ENCODE results near the gene KDM3B.

The KDM3B gene

DNA sequence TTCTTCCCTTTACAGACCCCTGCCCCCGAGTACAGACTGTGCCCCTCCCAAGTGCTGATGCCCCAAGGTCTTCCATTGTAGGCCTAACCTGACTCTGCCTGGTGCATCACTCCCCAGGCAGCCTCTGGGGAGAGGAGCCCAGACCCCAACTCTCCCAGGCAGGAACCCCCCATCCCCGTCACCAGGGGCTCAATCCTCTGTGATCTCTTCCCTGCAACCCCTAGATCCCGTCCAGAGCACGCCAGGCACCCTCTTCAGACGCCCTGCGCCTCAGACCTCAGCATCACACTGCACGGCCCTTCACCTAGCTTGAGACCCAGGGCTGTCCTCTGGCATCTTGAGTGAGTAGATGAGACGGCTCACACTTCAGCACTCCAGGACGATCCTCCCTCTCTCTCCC, 106.4 kb downstream of the KDM3B start:
- no peaks in the 10 kb centered on the region; the same call in 1 of the 2 replicates for H3K27me3 ChIP-seq (ENCODE audit: insufficient read depth, low read depth)
- H3K27ac ChIP-seq, result no peak overlapping the region
- H3K4me2 ChIP-seq, result no peak overlapping the region
- H3K4me1 ChIP-seq (ENCODE audit: low read depth, poor library complexity, severe bottlenecking), result peaks cover 6% of the 10 kb centered on the region
- TF ChIP-seq CTCF (conservative IDR thresholded peaks at IDR 0.05; ENCODE audit: low read depth, low read length), result no peak
- H3K36me3 ChIP-seq (ENCODE audit: insufficient read depth), result no peaks in the 10 kb centered on the region
- no peak overlapping the region for H3K9ac ChIP-seq
- H3K4me3 ChIP-seq (IDR thresholded peaks at IDR 0.05; ENCODE audit: insufficient read depth, low read depth, low read length), result no peak overlapping the region
- no peaks in the 10 kb centered on the region for H3K79me2 ChIP-seq (ENCODE audit: insufficient read depth, low read depth)
- no peaks in the 10 kb centered on the region for H4K20me1 ChIP-seq (ENCODE audit: insufficient read depth)
- H2AFZ ChIP-seq (ENCODE audit: low read depth), result no peak overlapping the region

- Histone ChIP-seq H3K79me2 (ENCODE audit: insufficient read depth, low read depth) (no peaks in the 10 kb centered on the region), H2AFZ (ENCODE audit: low read depth) (no peak overlapping the region), H3K4me3 (IDR thresholded peaks at IDR 0.05; ENCODE audit: insufficient read depth, low read depth, low read length) (no peak overlapping the region), H4K20me1 (ENCODE audit: insufficient read depth) (no peaks in the 10 kb centered on the region), H3K4me1 (ENCODE audit: low read depth, poor library complexity, severe bottlenecking) (peaks cover 6% of the 10 kb centered on the region), H3K27ac (no peak overlapping the region), H3K9ac (no peak overlapping the region), H3K4me2 (no peak overlapping the region), H3K27me3 (ENCODE audit: insufficient read depth, low read depth) (no peaks in the 10 kb centered on the region; the same call in 1 of the 2 replicates), H3K36me3 (ENCODE audit: insufficient read depth) (no peaks in the 10 kb centered on the region)
- no peak for TF ChIP-seq CTCF (conservative IDR thresholded peaks at IDR 0.05; ENCODE audit: low read depth, low read length)
Observed at GRCh38 chr5:138459311-138459933, 106.9 kb downstream of the KDM3B start.

GRCh38 chr5:138460032-138460693, 107.7 kb downstream of the KDM3B start:
- no peak overlapping the region for H3K9ac ChIP-seq
- H3K4me1 ChIP-seq (ENCODE audit: low read depth, poor library complexity, severe bottlenecking), result peaks cover 6% of the 10 kb centered on the region
- no peaks in the 10 kb centered on the region for H3K36me3 ChIP-seq (ENCODE audit: insufficient read depth)
- no peak overlapping the region for H3K4me3 ChIP-seq (IDR thresholded peaks at IDR 0.05; ENCODE audit: insufficient read depth, low read depth, low read length)
- no peaks in the 10 kb centered on the region; the same call in 1 of the 2 replicates for H3K27me3 ChIP-seq (ENCODE audit: insufficient read depth, low read depth)
- no peaks in the 10 kb centered on the region for H4K20me1 ChIP-seq (ENCODE audit: insufficient read depth)
- TF ChIP-seq CTCF (conservative IDR thresholded peaks at IDR 0.05; ENCODE audit: low read depth, low read length), result no peak
- no peak overlapping the region for H3K4me2 ChIP-seq
- no peak overlapping the region for H2AFZ ChIP-seq (ENCODE audit: low read depth)
- H3K79me2 ChIP-seq (ENCODE audit: insufficient read depth, low read depth), result no peaks in the 10 kb centered on the region
- no peak overlapping the region for H3K27ac ChIP-seq

- Histone ChIP-seq H3K79me2 (ENCODE audit: insufficient read depth, low read depth) (no peaks in the 10 kb centered on the region), H3K4me3 (IDR thresholded peaks at IDR 0.05; ENCODE audit: insufficient read depth, low read depth, low read length) (no peak overlapping the region), H2AFZ (ENCODE audit: low read depth) (no peak overlapping the region), H4K20me1 (ENCODE audit: insufficient read depth) (no peaks in the 10 kb centered on the region), H3K27me3 (ENCODE audit: insufficient read depth, low read depth) (no peaks in the 10 kb centered on the region; the same call in 1 of the 2 replicates), H3K36me3 (ENCODE audit: insufficient read depth) (no peaks in the 10 kb centered on the region), H3K9ac (no peak overlapping the region), H3K4me2 (no peak overlapping the region), H3K27ac (no peak overlapping the region), H3K4me1 (ENCODE audit: low read depth, poor library complexity, severe bottlenecking) (peaks cover 6% of the 10 kb centered on the region)
- no peak for TF ChIP-seq CTCF (conservative IDR thresholded peaks at IDR 0.05; ENCODE audit: low read depth, low read length)
Observed at GRCh38 chr5:138461343-138462125, 109.0 kb downstream of the KDM3B start.

All from KMS-11 (cell line).